CD4-positive, alpha-beta T cell treated with Interleukin-15 for 1 hour (primary cell): ENCODE results near the gene NOM1.
"Not testable (repeated sequence)": the region's sequence is repeated elsewhere in the genome, so short reads cannot be mapped to it uniquely, and the experiment has no call there.

Experiments
- DNase-seq: peaks from one replicate; pipeline ENCODE4 v3.0.0-alpha.2; 2020

Gene NOM1

DNA sequence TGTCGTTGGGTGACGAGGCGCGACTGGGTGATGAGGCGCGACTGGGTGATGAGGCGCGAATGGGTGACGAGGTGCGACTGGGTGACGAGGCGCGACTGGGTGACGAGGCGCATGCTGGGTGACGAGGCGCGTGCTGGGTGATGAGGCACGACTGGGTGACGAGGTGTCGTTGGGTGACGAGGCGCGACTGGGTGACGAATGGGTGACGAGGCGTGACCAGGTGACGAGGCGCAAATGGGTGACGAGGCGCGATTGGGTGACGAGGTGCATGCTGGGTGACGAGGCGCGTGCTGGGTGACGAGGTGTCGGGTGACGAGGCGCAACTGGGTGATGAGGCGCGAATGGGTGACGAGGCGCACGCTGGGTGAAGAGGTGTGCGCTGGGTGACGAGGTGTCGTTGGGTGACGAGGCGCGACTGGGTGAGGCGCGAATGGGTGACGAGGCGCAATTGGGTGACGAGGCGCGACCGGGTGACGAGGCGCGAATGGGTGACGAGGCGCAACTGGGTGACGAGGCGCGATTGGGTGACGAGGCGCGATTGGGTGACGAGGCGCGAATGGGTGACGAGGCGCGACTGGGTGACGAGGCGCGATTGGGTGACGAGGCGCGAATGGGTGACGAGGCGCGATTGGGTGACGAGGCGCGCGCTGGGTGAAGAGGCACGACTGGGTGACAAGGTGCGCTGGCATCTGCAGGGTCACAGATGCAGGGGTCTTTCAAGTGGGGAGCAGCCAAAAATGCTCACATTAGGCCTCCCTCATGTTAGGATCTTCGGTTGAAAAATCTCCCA lies 7.9 kb upstream of the NOM1 start:
- DNase-seq, result no peak

DNA sequence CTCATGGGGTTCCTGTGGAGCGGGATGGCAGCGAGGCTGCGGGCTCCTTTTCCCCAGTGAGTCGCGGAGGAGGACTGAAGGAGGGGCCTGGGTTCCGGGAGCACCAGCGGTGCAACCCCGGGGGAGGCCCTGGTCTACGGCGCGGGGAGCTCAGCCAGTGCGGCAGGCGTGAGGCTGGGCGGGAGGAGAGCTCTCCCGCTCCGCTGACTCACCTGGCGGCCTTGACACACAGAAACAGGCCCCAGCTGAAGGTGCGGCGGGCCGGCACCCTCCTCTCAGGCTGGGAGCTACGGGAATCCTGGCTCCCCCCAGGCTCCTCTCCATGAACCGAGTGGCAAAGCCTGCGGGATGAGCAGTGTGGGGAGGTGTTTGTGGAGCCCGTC lies 6.8 kb upstream of the NOM1 start:
- no peak for DNase-seq

DNA sequence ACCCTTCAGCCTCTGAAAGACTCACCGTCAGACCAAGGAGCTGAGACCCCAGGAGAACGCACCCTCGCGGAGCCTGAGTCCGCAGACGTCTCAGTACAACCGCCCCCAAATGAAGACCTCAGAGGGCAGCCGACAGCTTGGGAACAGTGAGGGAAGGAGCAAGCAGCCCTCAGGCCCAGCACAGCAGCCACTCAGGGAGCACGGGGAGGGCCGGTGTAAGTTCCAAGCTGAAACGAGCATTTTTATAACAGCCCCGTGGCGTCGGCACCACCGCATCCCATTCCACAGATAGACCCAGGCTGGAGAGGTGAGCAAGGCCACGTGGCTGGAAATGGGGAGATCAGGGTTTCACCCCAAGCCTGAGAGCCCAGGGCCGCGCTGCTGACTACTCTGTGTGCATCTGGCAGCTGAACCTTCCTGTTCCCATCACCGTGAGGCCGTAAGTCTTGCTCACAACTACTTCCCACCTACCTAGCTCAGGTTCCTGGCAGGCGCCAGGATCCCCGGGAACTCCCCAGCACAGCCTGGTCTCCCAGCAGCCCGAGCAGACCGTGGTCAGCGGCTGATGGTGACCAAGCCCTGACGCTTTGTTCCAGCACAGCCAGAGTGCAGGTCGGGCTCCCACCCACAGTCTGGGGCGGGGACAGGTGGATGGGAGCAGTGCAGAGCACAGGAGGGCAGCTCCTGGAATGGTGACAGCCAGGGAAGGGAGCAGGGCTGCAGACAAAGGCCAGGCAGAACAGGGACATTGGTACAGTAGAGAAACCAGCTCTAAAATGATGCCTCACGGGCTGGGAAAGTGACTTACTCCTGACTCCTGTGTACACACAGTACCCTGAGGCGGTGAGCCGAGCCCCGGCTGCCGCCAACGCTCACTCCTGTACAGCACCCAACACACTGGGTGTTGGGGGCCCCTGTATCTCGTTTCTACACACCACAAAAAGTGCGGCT lies 6.1 kb upstream of the NOM1 start:
- no peak for DNase-seq

DNA sequence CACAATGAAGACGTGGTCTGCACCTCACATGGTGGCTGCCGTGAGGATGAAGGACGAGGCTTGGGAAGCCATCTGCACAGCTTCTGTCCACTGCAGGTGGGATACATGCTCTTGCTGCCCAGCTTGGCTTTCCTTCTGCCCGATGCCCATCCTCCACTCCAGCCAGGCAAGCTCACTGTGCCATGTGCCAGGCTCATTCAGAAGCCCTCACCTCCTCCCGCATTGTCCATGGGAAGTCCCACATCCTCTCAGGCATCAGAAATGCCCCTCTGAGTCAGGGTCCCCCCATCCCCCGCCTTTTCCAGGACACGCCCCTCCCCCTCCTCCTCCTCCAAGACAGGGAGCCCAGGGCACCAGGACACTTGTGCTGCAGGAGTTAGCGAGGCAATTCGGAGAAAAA lies 4.6 kb upstream of the NOM1 start:
- no peak for DNase-seq

DNA sequence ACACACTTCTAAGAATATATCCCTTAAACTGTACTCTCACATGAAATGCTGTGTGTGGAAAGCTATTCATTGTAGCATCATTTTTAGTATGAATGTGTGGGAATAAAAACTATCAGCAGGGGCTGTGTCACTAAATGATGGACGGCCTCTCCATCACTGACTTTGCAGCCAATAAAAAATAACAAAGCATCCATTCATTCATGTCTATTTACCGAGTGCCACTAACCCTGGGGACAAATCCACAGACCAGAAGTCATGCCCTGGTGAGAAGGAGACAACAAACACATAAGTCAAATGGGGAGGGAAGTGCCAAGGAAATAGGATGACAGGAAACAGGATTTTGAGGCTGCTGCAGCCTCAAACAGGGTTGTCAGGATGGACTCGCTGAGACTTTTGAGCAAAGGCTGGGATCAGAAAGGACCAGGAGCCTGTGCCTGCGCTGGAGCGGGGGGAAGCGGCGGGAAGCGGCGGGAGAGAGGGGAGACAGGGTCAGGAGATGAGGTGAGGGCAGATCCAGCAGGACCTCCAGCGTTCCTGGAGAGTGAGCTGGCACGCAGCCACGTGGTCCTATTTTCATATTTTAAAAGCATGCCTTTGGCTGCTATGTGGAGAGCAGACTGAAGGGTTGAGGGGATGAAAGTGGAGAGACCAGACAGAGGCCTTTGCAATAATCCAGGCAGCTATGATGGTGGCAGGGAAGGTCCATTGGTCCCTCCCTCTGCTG lies 2.2 kb upstream of the NOM1 start:
- no peak for DNase-seq

DNA sequence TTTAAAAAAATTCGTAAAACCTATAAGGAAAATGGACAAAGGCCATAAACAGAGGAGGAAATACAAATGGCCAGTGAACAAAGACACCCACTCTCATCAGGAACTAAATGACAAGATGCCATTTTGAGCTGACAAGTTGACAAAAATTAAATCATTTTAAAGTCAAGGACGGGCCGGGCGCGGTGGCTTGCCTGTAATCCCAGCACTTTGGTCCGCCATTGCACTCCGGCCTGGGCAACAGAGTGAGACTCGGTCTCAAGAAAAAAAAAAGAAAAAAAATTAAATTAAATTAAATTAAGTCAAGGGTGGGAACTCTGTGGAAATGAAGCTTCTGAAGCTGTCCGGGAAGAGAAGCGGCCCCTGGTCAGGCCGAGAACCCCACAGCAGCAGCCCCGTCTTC lies 1.2 kb upstream of the NOM1 start:
- no peak for DNase-seq

DNA sequence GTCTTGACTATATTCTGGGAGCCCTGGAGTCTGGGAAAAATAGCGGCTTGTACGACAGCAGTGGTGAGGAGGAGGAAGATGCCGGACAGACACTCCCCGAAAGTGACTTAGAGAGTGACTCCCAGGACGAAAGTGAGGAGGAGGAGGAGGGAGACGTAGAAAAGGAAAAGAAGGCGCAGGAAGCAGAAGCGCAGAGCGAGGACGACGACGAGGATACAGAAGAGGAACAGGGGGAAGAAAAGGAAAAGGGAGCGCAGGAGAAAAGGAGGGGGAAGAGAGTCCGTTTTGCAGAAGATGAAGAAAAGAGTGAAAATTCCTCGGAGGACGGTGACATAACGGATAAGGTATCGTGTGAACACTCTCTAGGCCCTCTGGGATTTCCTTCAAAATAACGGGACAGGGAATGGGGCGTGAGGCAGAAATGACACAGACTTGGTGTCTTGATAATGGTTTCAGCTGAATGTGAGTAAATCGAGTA lies 908 bp downstream of the NOM1 start:
- DNase-seq, result no peak

DNA sequence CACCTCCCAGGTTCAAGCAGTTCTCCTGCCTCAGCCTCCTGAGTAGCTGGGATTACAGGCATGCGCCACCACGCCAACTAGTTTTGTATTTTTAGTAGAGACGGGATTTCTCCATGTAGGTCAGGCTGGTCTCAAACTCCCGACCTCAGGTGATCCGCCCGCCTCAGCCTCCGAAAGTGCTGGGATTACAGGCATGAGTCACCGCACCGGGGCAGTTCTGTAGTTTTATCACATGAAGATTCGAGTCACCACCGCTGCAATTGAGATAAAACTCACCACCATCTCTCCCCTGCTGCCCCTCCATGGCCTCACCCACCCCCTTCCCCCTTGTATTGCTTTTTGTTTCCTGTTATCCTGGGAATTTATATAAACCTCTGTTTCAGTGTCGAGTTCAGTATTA lies 3.7 kb downstream of the NOM1 start:
- DNase-seq, result not testable (repeated sequence)

DNA sequence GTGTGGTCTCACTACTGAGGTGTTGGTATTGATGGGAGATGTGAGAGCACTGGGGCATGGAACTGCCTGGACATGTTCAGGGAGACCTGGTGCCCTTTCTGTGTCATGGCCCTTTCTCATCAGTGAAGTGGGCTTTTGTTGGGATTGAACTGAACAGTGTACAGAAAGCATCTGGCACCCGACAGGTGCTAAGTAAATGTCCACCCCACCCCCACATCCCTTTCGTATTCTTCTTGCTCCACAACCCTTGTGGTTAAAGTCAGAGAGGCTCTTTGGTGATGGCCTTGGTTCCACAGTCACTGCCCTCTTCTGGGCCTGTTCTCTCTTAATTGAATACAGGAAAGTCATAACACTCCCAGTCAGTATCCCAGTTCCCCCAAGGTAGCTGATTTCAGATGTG lies 5.4 kb downstream of the NOM1 start:
- no peak for DNase-seq

DNA sequence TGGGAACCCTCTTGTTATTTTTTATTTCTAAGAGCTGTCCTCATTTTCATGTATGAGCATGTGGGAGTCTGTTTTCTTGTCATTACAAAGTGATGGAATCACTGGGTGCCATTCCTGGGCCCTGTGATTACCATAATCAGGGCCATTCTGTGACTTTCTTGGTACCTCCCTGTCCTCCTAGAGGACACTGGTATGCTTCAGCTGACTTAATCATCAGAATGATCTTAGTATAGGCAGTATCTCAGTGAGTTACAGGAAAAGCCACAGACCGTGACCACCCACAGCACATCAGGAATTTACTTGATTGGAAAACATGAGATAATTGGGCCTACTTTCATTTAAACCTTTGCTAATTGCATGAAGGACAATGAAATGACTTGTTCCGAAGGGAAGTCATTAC lies 7.2 kb downstream of the NOM1 start:
- DNase-seq, result no peak

DNA sequence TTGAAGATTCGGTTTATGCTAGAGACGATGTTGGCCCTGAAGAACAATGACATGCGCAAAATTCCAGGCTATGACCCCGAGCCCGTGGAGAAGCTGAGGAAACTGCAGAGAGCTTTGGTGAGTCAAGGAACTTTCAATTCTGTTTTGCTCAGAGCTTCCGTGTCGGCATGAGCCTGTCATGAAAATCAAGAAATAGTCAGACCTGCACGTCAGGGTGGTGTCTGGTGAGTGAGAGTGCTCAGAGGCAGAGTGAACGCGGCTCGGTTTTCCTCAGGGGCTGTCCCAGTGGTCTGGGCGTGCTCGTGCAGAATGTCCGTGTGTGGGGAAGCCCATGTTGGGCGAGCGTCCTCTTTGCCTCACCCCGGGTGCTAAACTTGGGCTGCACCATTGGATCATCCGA lies 12.6 kb downstream of the NOM1 start:
- no peak for DNase-seq

DNA sequence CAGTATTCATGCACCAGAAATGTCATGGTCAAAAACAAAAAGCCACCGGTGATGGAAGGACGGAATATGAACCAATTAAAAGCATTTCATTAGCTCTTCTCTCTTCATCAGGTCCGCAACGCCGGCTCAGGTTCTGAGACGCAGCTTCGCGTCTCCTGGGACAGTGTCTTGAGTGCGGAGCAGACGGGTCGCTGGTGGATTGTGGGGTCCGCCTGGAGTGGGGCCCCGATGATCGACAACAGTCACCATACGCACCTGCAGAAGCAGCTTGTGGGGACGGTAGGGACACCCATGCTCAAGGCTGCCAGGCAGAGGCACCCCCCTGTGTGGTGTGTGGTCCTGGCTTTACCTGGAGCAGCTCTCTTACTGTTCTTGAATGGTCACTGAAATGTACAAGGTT lies 13.4 kb downstream of the NOM1 start:
- DNase-seq, result no peak

DNA sequence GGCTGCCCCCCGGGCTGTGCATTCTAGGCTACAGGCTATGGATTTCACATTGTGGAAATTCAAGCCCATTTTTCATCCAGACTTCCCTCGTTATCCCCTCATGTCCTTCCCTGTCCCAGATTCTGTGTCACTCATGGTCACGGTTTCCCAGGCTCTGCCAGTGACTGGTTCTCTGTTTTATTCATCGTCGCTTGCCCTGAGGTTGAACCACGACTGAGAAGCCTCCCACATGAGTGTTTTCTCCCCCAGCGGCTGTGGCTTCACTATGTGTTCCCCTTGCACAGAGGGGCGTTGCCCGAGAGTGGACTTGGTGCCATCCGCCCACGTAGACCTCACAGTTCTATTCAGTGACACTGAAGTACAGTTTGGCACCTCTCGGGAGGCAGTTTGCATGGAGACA lies 14.0 kb downstream of the NOM1 start:
- DNase-seq, result no peak

DNA sequence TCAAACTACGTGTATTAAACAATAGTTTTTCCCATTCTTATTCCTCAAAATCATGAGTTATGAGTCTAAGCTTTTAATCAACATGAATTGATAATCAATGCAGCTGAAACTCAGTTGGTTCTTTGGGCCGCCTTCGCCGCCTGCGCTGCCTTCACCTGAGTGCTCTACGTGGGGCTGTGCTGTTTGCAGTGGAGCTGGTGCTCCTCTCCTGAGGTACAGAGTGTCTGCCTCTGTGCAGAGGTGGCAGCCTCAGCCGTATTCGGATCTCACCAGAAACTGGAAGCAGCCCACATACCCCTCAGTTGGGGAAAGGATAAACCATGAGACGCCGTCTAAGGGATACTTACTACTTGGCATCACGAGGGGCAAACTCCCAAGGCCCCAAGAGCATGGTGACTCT lies 15.5 kb downstream of the NOM1 start:
- no peak for DNase-seq

DNA sequence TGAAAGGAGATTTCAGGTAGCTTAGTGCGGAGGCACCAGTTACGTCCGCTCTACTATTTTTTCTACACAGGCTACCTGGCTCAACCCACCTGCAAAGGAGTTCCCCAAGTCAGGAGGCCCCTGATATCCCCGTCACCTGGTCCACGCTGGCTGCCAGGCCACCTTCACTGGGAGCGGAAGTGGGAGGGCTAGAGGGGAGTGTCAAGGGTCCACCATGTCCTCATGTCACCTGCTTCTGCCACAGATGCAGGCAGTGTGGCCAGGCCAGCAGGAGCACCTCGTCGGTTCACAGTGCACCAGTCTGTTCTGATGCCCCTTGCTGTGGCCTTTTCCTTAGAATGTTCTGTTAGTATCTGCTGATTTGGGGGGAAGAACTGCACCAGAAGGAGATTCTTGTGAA lies 16.9 kb downstream of the NOM1 start:
- DNase-seq, result no peak

DNA sequence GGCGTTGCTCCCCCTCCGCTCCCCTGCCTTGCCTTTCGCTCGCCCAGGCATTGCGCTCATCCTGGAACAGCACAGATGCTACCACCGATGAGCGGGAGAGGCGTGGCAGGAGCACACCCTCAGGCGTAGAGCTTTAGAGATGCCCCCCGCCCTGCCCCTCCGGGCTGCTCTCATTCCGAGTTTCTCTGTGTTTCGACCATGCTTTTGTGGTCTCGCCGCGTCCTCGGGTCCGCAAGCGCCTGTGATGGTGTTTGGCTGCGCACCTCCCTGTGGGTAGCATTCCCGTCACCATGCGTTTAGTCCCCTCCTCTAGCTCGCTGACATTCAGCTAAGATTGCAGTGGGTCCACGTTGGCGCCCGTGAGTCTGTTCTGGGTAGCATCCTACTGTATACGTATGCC lies 18.7 kb downstream of the NOM1 start:
- no peak for DNase-seq

DNA sequence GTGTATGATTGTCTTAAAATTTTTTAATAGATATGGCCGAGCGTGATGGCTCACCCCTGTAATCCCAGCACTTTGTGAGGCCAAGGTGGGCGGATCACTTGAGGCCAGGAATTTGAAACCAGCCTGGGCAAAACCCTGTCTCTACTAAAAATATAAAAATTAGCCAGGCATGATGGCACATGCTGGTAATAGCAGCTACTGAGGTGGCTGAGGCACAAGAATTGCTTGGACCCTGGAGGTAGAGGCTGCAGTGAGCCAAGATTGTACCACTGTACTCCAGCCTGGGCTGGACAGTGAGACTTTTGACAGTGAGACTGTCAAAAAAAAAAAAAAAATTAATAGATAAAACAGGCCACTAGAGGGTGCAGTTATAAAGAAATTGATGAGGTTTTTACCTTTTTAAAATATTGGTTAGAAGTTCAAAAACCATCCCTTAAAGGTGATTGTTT lies 20.5 kb downstream of the NOM1 start:
- no peak for DNase-seq

DNA sequence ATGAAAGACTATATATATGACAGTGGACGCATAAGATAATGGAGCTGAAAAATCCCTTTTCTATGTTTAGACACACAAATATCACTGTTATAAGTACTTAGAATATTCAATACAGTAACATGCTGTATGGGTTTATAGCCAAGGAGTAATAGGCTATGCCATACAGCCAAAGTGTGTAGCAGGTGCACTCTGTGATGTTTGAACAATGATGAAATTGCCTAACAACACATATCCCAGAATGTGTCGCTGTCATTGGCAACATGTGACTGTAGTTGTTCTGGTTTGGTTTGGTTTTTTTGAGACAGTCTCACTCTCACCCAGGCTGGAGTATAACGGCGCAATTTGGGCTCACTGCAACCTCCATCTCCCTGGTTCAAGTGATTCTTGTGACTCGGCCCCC lies 26.1 kb downstream of the NOM1 start:
- DNase-seq, result no peak

DNA sequence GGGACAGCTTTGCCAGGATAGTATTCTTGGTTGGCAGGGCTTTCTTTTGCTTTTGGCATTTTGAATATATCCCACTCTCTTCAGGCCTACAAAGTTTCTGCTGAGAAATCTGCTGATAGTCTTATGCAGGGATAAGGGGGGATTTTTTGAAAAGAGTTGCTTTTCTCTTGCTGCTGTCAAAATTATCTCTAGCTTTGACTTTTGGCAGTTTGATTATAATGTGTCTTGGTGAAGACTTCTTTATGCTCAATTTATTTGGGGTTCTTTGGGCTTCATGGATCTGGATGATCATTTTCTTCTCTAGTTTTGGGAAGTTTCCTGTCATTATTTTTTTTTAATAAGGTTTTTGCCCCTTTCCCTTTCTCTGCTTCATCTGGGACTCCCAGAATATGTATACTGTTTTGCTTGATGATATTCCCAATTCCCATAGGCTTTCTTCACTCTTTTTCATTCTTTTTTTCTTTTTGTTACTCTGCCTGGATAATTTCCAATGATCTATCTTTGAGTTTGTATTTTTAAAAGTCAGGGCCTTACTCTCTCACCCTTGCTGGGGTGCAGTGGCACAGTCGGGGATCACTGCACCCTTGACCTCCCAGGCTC lies 29.6 kb downstream of the NOM1 start:
- DNase-seq, result no peak

DNA sequence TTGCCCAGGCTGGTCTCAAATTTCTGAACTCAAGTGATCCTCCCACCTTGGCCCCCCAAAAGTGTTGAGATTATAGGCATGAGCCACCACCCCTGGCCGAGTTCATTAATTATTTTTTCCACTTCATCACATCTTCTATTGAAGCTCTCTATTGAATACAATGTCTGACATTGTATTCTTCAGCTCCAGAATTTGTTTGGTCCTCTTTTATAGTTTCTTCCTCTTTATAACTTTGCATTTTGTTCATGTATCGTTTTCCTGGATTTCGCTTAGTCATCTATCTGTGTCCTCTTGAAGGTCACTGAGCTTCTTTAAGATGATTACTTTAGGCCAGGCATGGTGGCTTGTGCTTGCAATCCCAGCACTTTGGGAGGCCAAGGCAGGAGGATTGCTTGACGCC lies 30.2 kb downstream of the NOM1 start:
- no peak for DNase-seq

DNA sequence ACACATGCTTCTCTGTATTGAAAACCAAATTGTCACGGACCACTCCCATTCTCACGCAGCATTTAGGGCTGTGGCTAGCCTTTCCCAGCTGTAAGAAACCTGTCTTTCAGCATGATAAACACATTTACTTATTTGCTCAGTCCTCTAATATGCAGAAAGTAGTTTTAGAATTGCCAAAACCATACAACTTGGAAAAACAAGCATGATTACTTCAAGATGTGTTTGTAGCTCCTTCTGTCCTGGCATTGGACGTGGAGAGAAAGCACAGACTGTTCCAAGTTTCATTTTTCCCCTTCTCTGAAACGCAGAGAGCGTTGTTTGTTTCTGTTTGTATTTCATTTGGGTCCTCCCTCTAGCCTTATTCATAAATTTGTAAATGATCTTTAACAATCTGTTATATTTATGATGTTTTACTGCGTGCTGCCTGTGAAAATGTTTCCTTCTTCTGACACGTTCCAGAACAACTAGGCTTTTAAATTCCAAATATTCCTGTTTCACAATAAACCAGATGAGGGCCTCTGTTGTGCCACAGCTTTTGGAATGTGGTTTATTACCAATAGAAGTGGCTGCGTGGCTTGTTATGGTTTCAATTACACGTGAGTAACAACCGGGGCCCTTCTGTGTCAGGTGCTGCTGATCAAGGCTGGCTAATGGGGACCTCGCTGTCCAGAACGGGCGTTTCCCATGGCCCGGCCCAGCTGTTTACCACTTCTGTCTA lies 34.8 kb downstream of the NOM1 start:
- no peak for DNase-seq
